GM21390 (cell line): ENCODE data around the gene EPB41.
"Not testable (repeated sequence)": the region's sequence is repeated elsewhere in the genome, so short reads cannot be mapped to it uniquely, and the experiment has no call there.

Source experiments
- ATAC-seq: cut with Tn5 transposase; IDR thresholded peaks from one replicate; pipeline ENCODE4 v1.9.1; 2021; ENCODE audit not compliant: unreplicated experiment

EPB41 gene

GRCh38 chr1:28914228-28915030 lies at the start of gene EPB41:
Gene EPB41, plus strand, starts transcription at chr1:28914569. Its CDS starts 72,869 bp downstream, at chr1:28987438.
- peak; percentile 87 for ATAC-seq

DNA sequence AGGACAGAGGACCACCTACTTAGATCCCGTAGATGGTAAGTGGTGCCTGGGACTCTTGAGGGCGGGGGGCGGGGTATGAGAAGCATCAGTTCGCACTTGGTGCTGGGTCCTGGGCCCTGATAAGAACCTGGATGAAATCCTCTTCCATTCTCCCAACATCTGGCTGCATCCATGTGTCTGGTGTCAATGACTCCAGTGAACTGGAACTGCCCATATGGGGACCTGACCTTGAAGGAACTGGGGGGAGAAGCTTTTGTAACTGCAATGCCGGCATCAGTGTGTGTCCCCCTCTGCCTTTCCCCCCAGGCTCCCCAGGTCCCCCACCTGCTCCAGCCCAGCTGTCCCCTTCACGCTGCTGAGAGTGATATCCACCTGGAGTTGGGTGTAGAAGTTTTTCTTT lies 49.7 kb upstream of the EPB41 start:
- no peak for ATAC-seq

GRCh38 chr1:28865997-28866650 lies 48.2 kb upstream of the EPB41 start:
- no peak for ATAC-seq

- ATAC-seq, result no peak
Measured at GRCh38 chr1:28867850-28868249, 46.5 kb upstream of the EPB41 start.

GRCh38 chr1:28869952-28870351 lies 44.4 kb upstream of the EPB41 start:
- ATAC-seq, result no peak

GRCh38 chr1:28871631-28872401 lies 42.6 kb upstream of the EPB41 start:
- no peak for ATAC-seq

DNA sequence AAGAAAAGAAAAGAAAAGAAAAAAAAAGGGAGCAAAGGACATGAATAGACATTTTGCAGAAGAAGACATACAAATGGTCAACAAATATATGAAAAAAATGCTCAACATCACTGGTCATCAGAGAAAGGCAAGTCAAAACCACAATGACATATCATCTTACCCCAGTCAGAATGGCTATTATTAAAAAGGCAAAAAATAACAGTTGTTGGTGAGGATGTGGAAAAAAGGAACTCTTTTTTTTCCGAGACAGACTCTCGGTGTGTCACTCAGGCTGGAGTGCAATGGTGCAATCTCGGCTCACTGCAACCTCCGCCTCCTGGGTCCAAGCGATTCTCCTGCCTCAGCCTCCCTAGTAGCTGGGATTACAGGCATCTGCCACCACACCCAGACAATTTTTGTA lies 39.2 kb upstream of the EPB41 start:
- ATAC-seq, result not testable (repeated sequence)

GRCh38 chr1:28877132-28877781 lies 37.1 kb upstream of the EPB41 start:
- no peak for ATAC-seq

GRCh38 chr1:28878796-28879195 lies 35.6 kb upstream of the EPB41 start:
- no peak for ATAC-seq

GRCh38 chr1:28882009-28882628 lies 32.2 kb upstream of the EPB41 start:
- no peak for ATAC-seq

GRCh38 chr1:28883242-28883616 lies 31.1 kb upstream of the EPB41 start:
- ATAC-seq, result no peak

GRCh38 chr1:28885472-28885877 lies 28.9 kb upstream of the EPB41 start:
- ATAC-seq, result no peak

GRCh38 chr1:28885977-28886730 lies 28.2 kb upstream of the EPB41 start:
- ATAC-seq, result no peak

- ATAC-seq, result no peak
Measured at GRCh38 chr1:28886731-28887418, 27.5 kb upstream of the EPB41 start.

- no peak for ATAC-seq
Measured at GRCh38 chr1:28887419-28887834, 26.9 kb upstream of the EPB41 start.

DNA sequence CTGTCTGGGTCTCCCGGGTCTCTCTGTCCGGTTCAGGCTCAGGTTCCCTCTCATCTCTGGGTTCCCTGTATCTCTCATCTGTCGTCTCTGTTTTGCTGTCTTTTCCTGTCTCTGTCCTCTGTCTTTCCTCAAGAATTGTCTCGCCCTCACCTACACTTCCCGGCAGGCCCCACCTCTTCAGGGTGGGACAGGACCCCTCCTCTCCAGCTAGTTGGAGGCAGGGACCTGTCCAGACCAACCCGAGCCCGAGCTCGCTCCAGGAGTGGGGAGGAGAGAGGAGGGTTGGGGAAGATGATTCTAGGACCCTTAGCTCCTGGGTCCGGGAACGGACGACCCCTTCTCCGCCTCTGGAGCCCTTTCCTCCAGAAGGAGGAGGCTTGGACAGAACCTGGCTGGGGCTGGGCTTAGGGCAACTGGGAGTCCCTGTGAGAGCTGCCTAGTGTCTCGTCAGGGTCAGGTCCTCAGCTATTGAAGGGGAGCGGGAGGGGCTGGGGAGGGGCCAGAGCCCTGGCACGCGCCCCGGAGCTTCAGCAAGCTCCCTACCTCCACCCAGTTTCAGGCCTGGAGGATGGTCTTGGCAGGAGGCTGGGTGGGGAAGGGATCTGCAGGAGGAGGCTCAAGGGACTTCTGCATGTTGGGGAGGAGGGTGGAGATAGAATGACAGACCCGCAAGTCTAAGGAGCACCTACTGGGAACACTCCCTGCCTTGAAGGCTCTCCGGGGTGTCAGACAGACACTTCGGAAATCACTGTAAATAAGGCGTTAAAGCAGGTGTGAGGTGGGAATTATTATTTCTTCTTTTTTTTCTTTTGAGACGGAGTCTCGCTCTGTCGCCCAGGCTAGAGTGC lies 26.3 kb upstream of the EPB41 start:
- no peak for ATAC-seq

DNA sequence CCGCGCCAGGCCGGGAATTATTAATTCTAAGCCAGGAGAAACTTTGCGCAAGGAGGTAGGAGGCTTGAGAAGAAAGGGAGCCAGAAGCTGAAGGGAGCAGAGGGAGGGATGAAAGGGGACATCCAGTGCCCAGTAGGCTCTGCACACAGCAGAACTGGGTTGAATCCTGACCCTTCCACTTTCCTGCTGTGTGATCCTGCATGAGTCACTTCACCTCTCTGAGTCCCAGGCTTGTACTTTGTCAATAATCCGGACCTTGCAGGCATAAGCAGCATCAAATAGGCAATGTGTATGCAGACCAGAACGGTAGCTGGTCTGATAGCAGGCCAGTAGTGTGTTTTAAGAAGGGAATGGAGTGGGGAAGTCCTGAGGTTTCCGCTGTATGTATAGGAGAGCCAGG lies 25.5 kb upstream of the EPB41 start:
- ATAC-seq, result no peak

DNA sequence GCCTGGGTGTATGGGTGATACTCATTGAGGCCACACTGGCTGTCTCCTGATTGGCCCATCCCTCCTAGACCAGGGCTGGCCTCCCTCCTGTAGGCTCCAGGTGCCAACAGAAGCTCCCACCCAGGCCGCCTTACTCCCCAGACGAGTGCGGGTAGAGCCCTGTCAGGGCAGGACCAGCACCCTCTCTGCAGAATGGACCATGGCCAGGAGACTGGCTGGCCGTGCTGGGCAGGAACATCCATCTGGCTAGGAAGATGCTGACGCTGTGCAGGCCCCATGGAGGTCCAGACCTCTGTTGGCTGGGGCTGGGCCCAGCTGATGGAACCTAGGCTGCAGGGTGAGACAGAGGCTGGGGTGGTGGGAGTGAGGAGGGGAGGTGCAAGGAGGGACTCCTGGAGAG lies 25.0 kb upstream of the EPB41 start:
- ATAC-seq, result no peak

- ATAC-seq, result no peak
Measured at GRCh38 chr1:28890435-28890834, 23.9 kb upstream of the EPB41 start.
